ENCODE data around the gene STX5. TPM values are rescaled to one million over a fixed set of nuclear protein-coding genes. Genes with fewer than 3 reads are reported as not detected.

Gene STX5
- total RNA-seq, 2 donors from 2014 or later, result 36.9 to 37.3 TPM

GRCh38 chr11:62823677-62824076, 8.2 kb downstream of the STX5 start:
- TF ChIP-seq CTCF (conservative IDR thresholded peaks at IDR 0.05), result no peak
- no peak overlapping the region for H3K27ac Mint-ChIP-seq
- Histone ChIP-seq H3K27ac (ENCODE audit: low read depth, low read length) (no peak overlapping the region), H3K4me3 (ENCODE audit: low read length) (no peak overlapping the region), H3K9me3 (ENCODE audit: control insufficient read depth, low read length) (no peaks in the 10 kb centered on the region), H3K4me1 (ENCODE audit: control insufficient read depth, insufficient read depth, low read length) (no peaks in the 10 kb centered on the region), H3K27me3 (ENCODE audit: control insufficient read depth, insufficient read depth, low read length, poor library complexity, severe bottlenecking) (no peaks in the 10 kb centered on the region), H3K9ac (ENCODE audit: extremely low read depth, low read length, poor library complexity, severe bottlenecking) (no peak overlapping the region), H3K36me3 (ENCODE audit: control insufficient read depth, insufficient read depth, low read length) (peaks cover 75% of the 10 kb centered on the region)
- H3K36me3 Mint-ChIP-seq (ENCODE audit: low read depth), result peaks cover 72% of the 10 kb centered on the region
- H3K9me3 Mint-ChIP-seq, result peaks cover 2% of the 10 kb centered on the region
- WGBS, 2 experiments (ENCODE audit: insufficient coverage in 1 of 2, insufficient read length in 1 of 2), result 92 to 100% methylated on average over 3 of the region's 3 CpGs
- no peak for DNase-seq
- no peaks in the 10 kb centered on the region for H3K4me1 Mint-ChIP-seq
- H3K27me3 Mint-ChIP-seq (ENCODE audit: insufficient read depth), result no peaks in the 10 kb centered on the region
- no peak overlapping the region for H3K4me3 Mint-ChIP-seq

- Histone ChIP-seq H3K4me1 (ENCODE audit: control insufficient read depth, insufficient read depth, low read length) (no peaks in the 10 kb centered on the region), H3K4me3 (ENCODE audit: low read length) (no peak overlapping the region), H3K27ac (ENCODE audit: low read depth, low read length) (no peak overlapping the region), H3K9ac (ENCODE audit: extremely low read depth, low read length, poor library complexity, severe bottlenecking) (no peak overlapping the region), H3K9me3 (ENCODE audit: control insufficient read depth, low read length) (no peaks in the 10 kb centered on the region), H3K27me3 (ENCODE audit: control insufficient read depth, insufficient read depth, low read length, poor library complexity, severe bottlenecking) (no peaks in the 10 kb centered on the region), H3K36me3 (ENCODE audit: control insufficient read depth, insufficient read depth, low read length) (peaks cover 58% of the 10 kb centered on the region)
- Mint-ChIP-seq H3K27me3 (ENCODE audit: insufficient read depth) (no peaks in the 10 kb centered on the region), H3K4me3 (no peak overlapping the region), H3K9me3 (no peaks in the 10 kb centered on the region), H3K4me1 (no peaks in the 10 kb centered on the region), H3K27ac (no peak overlapping the region), H3K36me3 (ENCODE audit: low read depth) (peaks cover 41% of the 10 kb centered on the region)
- DNase-seq, result no peak
- 93 to 96% methylated on average over 4 of the region's 4 CpGs for WGBS, 2 experiments (ENCODE audit: insufficient coverage in 1 of 2, insufficient read length in 1 of 2)
- TF ChIP-seq CTCF (conservative IDR thresholded peaks at IDR 0.05), result no peak
Measured at GRCh38 chr11:62817129-62817528, 14.7 kb downstream of the STX5 start.

- WGBS, 2 experiments (ENCODE audit: insufficient coverage in 1 of 2, insufficient read length in 1 of 2), result 93 to 96% methylated on average over 2 to 8 of the region's 8 CpGs
- Histone ChIP-seq H3K9me3 (ENCODE audit: control insufficient read depth, low read length) (no peaks in the 10 kb centered on the region), H3K27ac (ENCODE audit: low read depth, low read length) (no peak overlapping the region), H3K36me3 (ENCODE audit: control insufficient read depth, insufficient read depth, low read length) (peaks cover 54% of the 10 kb centered on the region), H3K4me3 (ENCODE audit: low read length) (no peak overlapping the region), H3K9ac (ENCODE audit: extremely low read depth, low read length, poor library complexity, severe bottlenecking) (no peak overlapping the region), H3K4me1 (ENCODE audit: control insufficient read depth, insufficient read depth, low read length) (no peaks in the 10 kb centered on the region), H3K27me3 (ENCODE audit: control insufficient read depth, insufficient read depth, low read length, poor library complexity, severe bottlenecking) (no peaks in the 10 kb centered on the region)
- H3K4me3 Mint-ChIP-seq, result no peak overlapping the region
- peaks cover 40% of the 10 kb centered on the region for H3K36me3 Mint-ChIP-seq (ENCODE audit: low read depth)
- no peak for DNase-seq
- no peak for TF ChIP-seq CTCF (conservative IDR thresholded peaks at IDR 0.05)
- no peaks in the 10 kb centered on the region for H3K27me3 Mint-ChIP-seq (ENCODE audit: insufficient read depth)
- H3K9me3 Mint-ChIP-seq, result no peaks in the 10 kb centered on the region
- peaks cover 2% of the 10 kb centered on the region for H3K4me1 Mint-ChIP-seq
- no peak overlapping the region for H3K27ac Mint-ChIP-seq
Measured at GRCh38 chr11:62816557-62816956, 15.3 kb downstream of the STX5 start.
